Neural cell (in vitro differentiated cells): ENCODE measurements around the gene MAMDC4.

ENCODE experiments used
- EP300 ChIP-seq: fragments of 450-650 bp; conservative IDR thresholded peaks from 2 replicates; pipeline ENCODE4 v1.6.1; 2014; ENCODE audit warnings: antibody characterized with exemption, mild to moderate bottlenecking, moderate library complexity; ENCODE audit not compliant: poor library complexity, severe bottlenecking
- EZH2 ChIP-seq: fragments of 200-600, 300-800 bp; shearing (Covaris generic), sonication (generic); IDR thresholded peaks from 2 replicates; pipeline ENCODE4 v1.6.1; 2014; ENCODE audit warnings: antibody characterized with exemption, low read length, borderline replicate concordance, mild to moderate bottlenecking; ENCODE audit not compliant: insufficient read depth, poor library complexity, severe bottlenecking
- POLR2AphosphoS5 ChIP-seq: IDR thresholded peaks from 2 replicates; pipeline ENCODE4 v1.6.1; 2012
- RAD21 ChIP-seq: fragments of 450-650 bp; conservative IDR thresholded peaks from 2 replicates; pipeline ENCODE4 v1.6.1; 2014; ENCODE audit warnings: antibody characterized with exemption, mild to moderate bottlenecking, moderate library complexity
- SMC3 ChIP-seq: fragments of 450-650 bp; conservative IDR thresholded peaks from 2 replicates; pipeline ENCODE4 v1.6.1; 2014; ENCODE audit warnings: antibody characterized with exemption, mild to moderate bottlenecking, moderate library complexity; ENCODE audit not compliant: poor library complexity
- TAF1 ChIP-seq: IDR thresholded peaks from 2 replicates; pipeline ENCODE4 v1.6.1; 2012; ENCODE audit warnings: low read depth
- TF ChIP-seq, protein P1 (sequence below): fragments of 450-650 bp; IDR thresholded peaks from 2 replicates; pipeline ENCODE4 v1.5.1; 2014; ENCODE audit warnings: antibody characterized with exemption, mild to moderate bottlenecking, moderate library complexity; ENCODE audit not compliant: poor library complexity, severe bottlenecking
- TF ChIP-seq, protein P2 (sequence below): IDR thresholded peaks from 2 replicates; pipeline ENCODE4 v1.6.1; 2012; ENCODE audit warnings: borderline replicate concordance

DNA sequence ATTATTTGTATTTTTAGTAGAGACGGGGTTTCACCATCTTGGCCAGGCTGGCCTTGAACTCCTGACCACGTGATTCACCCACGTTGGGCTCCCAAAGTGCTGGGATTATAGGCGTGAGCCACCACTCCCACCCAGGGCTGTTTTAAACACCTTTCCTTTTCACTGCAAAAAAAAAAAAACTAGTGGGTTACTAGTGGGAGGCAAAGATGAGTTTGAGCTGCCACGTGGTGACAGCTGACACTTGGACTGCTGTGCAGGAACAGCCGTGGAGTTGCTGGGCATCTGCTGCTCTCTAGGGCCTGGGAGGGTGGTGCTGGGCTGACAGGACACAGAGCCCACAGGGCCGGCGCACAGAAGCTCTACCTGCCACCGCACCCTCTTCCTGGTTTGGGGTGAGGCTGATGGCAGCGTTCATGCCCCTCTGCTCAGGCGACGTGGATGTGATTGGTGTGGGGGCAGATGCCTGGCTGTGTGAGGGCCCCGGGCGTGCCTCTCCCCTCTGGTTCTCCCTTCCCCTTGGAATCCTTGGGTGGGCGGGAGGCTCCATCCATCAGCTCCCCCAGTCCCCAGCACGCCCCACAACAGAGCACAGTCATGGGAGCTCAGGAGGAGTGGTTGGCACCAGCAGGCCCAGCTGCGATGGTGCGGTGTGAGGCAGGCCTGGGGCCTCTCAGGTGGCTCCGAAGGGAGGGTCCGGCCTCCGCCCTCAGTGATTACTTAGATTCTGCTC, 27.5 kb upstream of the MAMDC4 start:
- TF ChIP-seq EZH2, result no peak
- TF ChIP-seq, protein P1, sequence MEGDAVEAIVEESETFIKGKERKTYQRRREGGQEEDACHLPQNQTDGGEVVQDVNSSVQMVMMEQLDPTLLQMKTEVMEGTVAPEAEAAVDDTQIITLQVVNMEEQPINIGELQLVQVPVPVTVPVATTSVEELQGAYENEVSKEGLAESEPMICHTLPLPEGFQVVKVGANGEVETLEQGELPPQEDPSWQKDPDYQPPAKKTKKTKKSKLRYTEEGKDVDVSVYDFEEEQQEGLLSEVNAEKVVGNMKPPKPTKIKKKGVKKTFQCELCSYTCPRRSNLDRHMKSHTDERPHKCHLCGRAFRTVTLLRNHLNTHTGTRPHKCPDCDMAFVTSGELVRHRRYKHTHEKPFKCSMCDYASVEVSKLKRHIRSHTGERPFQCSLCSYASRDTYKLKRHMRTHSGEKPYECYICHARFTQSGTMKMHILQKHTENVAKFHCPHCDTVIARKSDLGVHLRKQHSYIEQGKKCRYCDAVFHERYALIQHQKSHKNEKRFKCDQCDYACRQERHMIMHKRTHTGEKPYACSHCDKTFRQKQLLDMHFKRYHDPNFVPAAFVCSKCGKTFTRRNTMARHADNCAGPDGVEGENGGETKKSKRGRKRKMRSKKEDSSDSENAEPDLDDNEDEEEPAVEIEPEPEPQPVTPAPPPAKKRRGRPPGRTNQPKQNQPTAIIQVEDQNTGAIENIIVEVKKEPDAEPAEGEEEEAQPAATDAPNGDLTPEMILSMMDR, result no peak
- no peak for TF ChIP-seq EP300
- TF ChIP-seq RAD21, result no peak
- TF ChIP-seq, protein P2, sequence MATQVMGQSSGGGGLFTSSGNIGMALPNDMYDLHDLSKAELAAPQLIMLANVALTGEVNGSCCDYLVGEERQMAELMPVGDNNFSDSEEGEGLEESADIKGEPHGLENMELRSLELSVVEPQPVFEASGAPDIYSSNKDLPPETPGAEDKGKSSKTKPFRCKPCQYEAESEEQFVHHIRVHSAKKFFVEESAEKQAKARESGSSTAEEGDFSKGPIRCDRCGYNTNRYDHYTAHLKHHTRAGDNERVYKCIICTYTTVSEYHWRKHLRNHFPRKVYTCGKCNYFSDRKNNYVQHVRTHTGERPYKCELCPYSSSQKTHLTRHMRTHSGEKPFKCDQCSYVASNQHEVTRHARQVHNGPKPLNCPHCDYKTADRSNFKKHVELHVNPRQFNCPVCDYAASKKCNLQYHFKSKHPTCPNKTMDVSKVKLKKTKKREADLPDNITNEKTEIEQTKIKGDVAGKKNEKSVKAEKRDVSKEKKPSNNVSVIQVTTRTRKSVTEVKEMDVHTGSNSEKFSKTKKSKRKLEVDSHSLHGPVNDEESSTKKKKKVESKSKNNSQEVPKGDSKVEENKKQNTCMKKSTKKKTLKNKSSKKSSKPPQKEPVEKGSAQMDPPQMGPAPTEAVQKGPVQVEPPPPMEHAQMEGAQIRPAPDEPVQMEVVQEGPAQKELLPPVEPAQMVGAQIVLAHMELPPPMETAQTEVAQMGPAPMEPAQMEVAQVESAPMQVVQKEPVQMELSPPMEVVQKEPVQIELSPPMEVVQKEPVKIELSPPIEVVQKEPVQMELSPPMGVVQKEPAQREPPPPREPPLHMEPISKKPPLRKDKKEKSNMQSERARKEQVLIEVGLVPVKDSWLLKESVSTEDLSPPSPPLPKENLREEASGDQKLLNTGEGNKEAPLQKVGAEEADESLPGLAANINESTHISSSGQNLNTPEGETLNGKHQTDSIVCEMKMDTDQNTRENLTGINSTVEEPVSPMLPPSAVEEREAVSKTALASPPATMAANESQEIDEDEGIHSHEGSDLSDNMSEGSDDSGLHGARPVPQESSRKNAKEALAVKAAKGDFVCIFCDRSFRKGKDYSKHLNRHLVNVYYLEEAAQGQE, result no peak
- no peak for TF ChIP-seq TAF1
- TF ChIP-seq SMC3, result no peak
- TF ChIP-seq POLR2AphosphoS5, result no peak
